Measurements from ENCODE around the gene AWAT1. TPM values are rescaled to one million over a fixed set of nuclear protein-coding genes. Genes with fewer than 3 reads are reported as not detected.
"Not testable (repeated sequence)": the region's sequence is repeated elsewhere in the genome, so short reads cannot be mapped to it uniquely, and the experiment has no call there.

Gene AWAT1
- total RNA-seq, 1 donor from 2014 or later: not detected

- Histone ChIP-seq H3K36me3 (no peaks in the 10 kb centered on the region), H3K27ac (no peak overlapping the region), H3K4me1 (no peaks in the 10 kb centered on the region), H3K27me3 (no peaks in the 10 kb centered on the region), H3K9me3 (no peaks in the 10 kb centered on the region), H3K4me3 (no peak overlapping the region)
- intact Hi-C loops (cut with DNase I): no loop called here
- ATAC-seq (no peak), DNase-seq (no peak)
- TF ChIP-seq, protein P1, sequence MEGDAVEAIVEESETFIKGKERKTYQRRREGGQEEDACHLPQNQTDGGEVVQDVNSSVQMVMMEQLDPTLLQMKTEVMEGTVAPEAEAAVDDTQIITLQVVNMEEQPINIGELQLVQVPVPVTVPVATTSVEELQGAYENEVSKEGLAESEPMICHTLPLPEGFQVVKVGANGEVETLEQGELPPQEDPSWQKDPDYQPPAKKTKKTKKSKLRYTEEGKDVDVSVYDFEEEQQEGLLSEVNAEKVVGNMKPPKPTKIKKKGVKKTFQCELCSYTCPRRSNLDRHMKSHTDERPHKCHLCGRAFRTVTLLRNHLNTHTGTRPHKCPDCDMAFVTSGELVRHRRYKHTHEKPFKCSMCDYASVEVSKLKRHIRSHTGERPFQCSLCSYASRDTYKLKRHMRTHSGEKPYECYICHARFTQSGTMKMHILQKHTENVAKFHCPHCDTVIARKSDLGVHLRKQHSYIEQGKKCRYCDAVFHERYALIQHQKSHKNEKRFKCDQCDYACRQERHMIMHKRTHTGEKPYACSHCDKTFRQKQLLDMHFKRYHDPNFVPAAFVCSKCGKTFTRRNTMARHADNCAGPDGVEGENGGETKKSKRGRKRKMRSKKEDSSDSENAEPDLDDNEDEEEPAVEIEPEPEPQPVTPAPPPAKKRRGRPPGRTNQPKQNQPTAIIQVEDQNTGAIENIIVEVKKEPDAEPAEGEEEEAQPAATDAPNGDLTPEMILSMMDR (IDR thresholded peaks at IDR 0.05): no peak
These were observed 7.0 kb downstream of the AWAT1 start for GRCh38 chrX:70241501-70241900.

GRCh38 chrX:70243601-70244000 lies 9.1 kb downstream of the AWAT1 start:
- intact Hi-C loops (cut with DNase I); H3K27ac ChIP-seq; H3K27me3 ChIP-seq; H3K4me3 ChIP-seq; DNase-seq; H3K36me3 ChIP-seq; H3K4me1 ChIP-seq; ATAC-seq; H3K9me3 ChIP-seq: not testable (repeated sequence)

DNA sequence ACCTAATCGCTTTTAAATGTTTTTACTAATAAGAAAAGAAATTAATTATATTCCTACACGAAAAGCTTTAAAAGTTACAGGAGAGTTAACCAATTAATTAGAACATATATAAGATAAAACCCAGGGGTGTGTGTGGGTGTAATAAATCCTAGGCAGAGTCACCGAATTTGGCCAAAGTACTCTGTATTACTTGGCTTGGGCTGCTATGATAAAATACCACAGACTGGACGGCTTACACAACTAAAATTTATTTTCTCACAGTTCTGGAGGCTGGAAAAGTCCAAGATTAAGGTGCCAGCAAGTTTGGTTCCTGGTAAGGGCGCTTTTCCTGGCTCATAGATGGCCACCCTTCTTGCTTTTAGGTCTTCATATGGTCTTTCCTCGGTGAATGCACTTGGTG lies 10.4 kb downstream of the AWAT1 start:
- Histone ChIP-seq H3K4me1 (no peaks in the 10 kb centered on the region), H3K27me3 (no peaks in the 10 kb centered on the region), H3K9me3 (no peaks in the 10 kb centered on the region), H3K36me3 (no peaks in the 10 kb centered on the region), H3K4me3 (no peak overlapping the region), H3K27ac (no peak overlapping the region)
- TF ChIP-seq, protein P1 (IDR thresholded peaks at IDR 0.05): no peak
- DNase-seq (no peak), ATAC-seq (no peak)
- intact Hi-C loops (cut with DNase I): no loop called here

DNA sequence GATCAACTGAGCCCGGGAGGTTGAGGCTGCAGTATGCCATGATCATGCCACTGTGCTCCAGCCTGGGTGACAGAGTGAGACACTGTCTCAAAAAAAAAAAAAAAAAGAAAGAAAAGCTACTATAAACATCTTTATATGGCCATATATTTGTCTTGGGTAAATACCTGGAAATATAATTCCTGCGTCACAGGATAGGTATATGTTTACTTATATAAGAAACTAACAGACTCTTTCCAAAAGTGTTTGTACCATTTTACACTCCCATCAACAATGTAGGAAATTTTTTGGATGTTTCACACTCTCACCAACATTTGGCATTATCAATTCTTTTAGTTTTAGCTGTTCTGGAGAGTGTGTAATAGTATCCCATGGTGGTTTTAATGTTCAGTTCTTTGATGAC lies 12.8 kb downstream of the AWAT1 start:
- Histone ChIP-seq H3K9me3 (no peaks in the 10 kb centered on the region), H3K27ac (no peak overlapping the region), H3K27me3 (no peaks in the 10 kb centered on the region), H3K36me3 (no peaks in the 10 kb centered on the region), H3K4me1 (no peaks in the 10 kb centered on the region), H3K4me3 (no peak overlapping the region)
- ATAC-seq (no peak), DNase-seq (no peak)
- intact Hi-C loops (cut with DNase I): no loop called here
- TF ChIP-seq, protein P1 (IDR thresholded peaks at IDR 0.05): no peak

DNA sequence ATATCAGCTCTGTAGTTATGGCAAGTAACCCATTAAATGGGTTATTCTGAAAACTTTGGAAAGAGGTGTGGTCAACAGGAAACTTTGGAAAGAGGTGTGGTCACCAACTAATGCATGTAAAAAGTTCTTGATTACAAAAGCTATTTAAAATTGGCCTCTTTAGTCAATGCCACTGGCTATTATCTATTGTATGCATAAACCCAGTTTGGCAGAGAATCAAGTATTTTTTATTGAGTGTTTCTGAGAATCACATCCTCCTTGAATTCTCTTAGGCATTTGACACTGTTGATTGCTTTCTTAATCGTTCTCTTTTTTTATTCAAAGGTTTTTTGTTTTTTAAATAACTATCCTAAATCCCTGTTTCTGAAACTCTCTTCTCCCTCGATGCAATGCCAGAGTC lies 18.0 kb downstream of the AWAT1 start:
- H3K4me3 ChIP-seq: no peak overlapping the region
- TF ChIP-seq, protein P1 (IDR thresholded peaks at IDR 0.05): no peak
- H3K36me3 ChIP-seq: no peaks in the 10 kb centered on the region
- intact Hi-C loops (cut with DNase I): no loop called here
- H3K27me3 ChIP-seq: no peaks in the 10 kb centered on the region
- ATAC-seq: no peak
- no peak overlapping the region for H3K27ac ChIP-seq
- no peak for DNase-seq
- H3K9me3 ChIP-seq: no peaks in the 10 kb centered on the region
- no peaks in the 10 kb centered on the region for H3K4me1 ChIP-seq

DNA sequence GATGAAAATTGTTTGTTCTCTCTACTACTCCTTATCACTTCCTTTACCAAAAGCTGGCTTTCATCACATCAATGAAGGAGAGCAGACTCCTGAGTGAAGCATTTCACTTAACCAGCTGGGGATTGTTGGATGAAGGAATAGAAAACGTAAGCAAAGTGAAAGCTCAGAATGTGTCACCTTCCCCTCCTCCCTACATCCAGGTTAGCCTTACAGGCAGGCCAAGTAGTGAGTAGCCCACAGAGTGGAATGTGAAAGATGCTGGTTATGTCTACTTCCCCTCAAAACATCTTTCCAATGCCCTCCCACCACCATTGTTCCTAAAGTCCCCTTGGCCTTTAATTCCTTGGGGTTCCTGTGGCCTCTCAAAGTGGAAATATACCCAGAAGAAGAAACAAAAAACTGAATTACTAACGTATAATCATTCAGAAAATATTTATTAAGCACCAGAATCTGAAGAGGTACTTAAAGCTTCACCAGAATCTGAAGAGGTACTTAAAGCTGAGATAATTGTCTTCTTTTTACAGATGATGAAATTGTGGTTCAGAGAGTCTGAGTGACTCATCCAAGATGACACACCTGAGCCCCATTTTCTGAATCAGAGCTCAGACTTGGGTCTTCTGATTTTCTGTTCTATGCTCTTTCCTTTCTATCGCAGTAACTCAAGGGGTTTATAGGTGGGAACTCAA lies 19.1 kb downstream of the AWAT1 start:
- intact Hi-C loops (cut with DNase I): no loop called here
- ATAC-seq: no peak
- TF ChIP-seq, protein P1 (IDR thresholded peaks at IDR 0.05): no peak
- no peaks in the 10 kb centered on the region for H3K9me3 ChIP-seq
- H3K27me3 ChIP-seq: no peaks in the 10 kb centered on the region
- DNase-seq: no peak
- no peaks in the 10 kb centered on the region for H3K36me3 ChIP-seq
- H3K27ac ChIP-seq: no peak overlapping the region
- no peak overlapping the region for H3K4me3 ChIP-seq
- no peaks in the 10 kb centered on the region for H3K4me1 ChIP-seq
